GM23338 (cell line): ENCODE measurements around the gene ZNF516. TPM values are rescaled to one million over a fixed set of nuclear protein-coding genes. Genes with fewer than 3 reads are reported as not detected.

Experiments
- ATAC-seq: fragments of 200-7000 bp; cut with Tn5 transposase; 3 replicates; pipeline ENCODE4 v1.9.1; 2020
- DNase-seq: peaks from one replicate; pipeline ENCODE4 v3.0.0-alpha.2; 2015; ENCODE audit warnings: low spot score
- H2AFZ ChIP-seq: fragments of 200-600 bp; sonication (generic); 2 replicates; pipeline ENCODE4 v1.8.0; 2016; ENCODE audit warnings: antibody characterized with exemption, mild to moderate bottlenecking, moderate library complexity
- H3F3A ChIP-seq: fragments of 200-600 bp; sonication (generic); replicated peaks from 2 replicates; pipeline ENCODE4 v1.8.0; 2017; ENCODE audit warnings: antibody characterized with exemption, mixed run types, low read depth
- H3K27ac ChIP-seq: fragments of 200-600 bp; sonication (generic); 2 replicates; pipeline ENCODE4 v1.6.1; 2016; ENCODE audit warnings: low read depth
- H3K27me3 ChIP-seq: fragments of 200-600 bp; sonication (generic); 2 replicates; pipeline ENCODE4 v1.8.0; 2016; ENCODE audit warnings: mild to moderate bottlenecking, mixed run types, moderate library complexity; ENCODE audit not compliant: insufficient read depth
- H3K36me3 ChIP-seq: fragments of 200-600 bp; sonication (generic); 2 replicates; pipeline ENCODE4 v1.8.0; 2016; ENCODE audit warnings: mild to moderate bottlenecking; ENCODE audit not compliant: insufficient read depth
- H3K4me1 ChIP-seq: fragments of 200-600 bp; sonication (generic); 2 replicates; pipeline ENCODE4 v1.8.0; 2016; ENCODE audit warnings: mild to moderate bottlenecking, moderate library complexity; ENCODE audit not compliant: insufficient read depth
- H3K4me2 ChIP-seq: fragments of 200-600 bp; sonication (generic); 2 replicates; pipeline ENCODE4 v1.7.1; 2017; ENCODE audit warnings: mixed run types
- H3K4me3 ChIP-seq: fragments of 200-600 bp; sonication (generic); 2 replicates; pipeline ENCODE4 v1.6.1; 2016; ENCODE audit warnings: mixed run types
- H3K79me2 ChIP-seq: fragments of 200-600 bp; sonication (generic); replicated peaks from 2 replicates; pipeline ENCODE4 v1.8.0; 2017; ENCODE audit warnings: mild to moderate bottlenecking; ENCODE audit not compliant: insufficient read depth
- H3K9me2 ChIP-seq: fragments of 200-600 bp; sonication (generic); 2 replicates; pipeline ENCODE4 v1.8.0; 2017; ENCODE audit not compliant: insufficient read depth
- H4K20me1 ChIP-seq: fragments of 200-600 bp; sonication (generic); replicated peaks from 2 replicates; pipeline ENCODE4 v1.8.0; 2017; ENCODE audit warnings: mild to moderate bottlenecking; ENCODE audit not compliant: insufficient read depth
- H3K27ac Mint-ChIP-seq: 2 replicates; pipeline ENCODE4 v1.8.0; 2020; ENCODE audit warnings: inconsistent platforms, mild to moderate bottlenecking, moderate library complexity, mixed read lengths
- H3K27me3 Mint-ChIP-seq: 3 replicates; pipeline ENCODE4 v1.8.0; 2022; ENCODE audit warnings: low read depth, mild to moderate bottlenecking, moderate library complexity, mixed read lengths, inconsistent platforms; ENCODE audit not compliant: insufficient read depth, poor library complexity
- H3K36me3 Mint-ChIP-seq: 3 replicates; pipeline ENCODE4 v1.8.0; 2021; ENCODE audit warnings: low read depth, mild to moderate bottlenecking, inconsistent platforms, moderate library complexity, mixed read lengths
- H3K4me1 Mint-ChIP-seq: 3 replicates; pipeline ENCODE4 v1.8.0; 2020; ENCODE audit warnings: mild to moderate bottlenecking, inconsistent platforms, mixed read lengths
- H3K4me3 Mint-ChIP-seq: 3 replicates; pipeline ENCODE4 v1.8.0; 2021; ENCODE audit warnings: moderate library complexity, mild to moderate bottlenecking, inconsistent platforms, mixed read lengths
- H3K9me3 Mint-ChIP-seq: 3 replicates; pipeline ENCODE4 v1.8.0; 2020; ENCODE audit warnings: moderate library complexity, mild to moderate bottlenecking, inconsistent platforms, mixed read lengths
- CREB1 ChIP-seq: fragments of 250-450 bp; sonication (Bioruptor Pico); IDR thresholded peaks from 2 replicates; pipeline ENCODE4 v1.5.0; 2020; ENCODE audit warnings: low read depth, mild to moderate bottlenecking, moderate library complexity
- EZH2 ChIP-seq: fragments of 200-600 bp; sonication (generic); IDR thresholded peaks from one replicate; pipeline ENCODE4 v1.8.0; 2017; ENCODE audit warnings: antibody characterized with exemption, mild to moderate bottlenecking, low read depth; ENCODE audit not compliant: unreplicated experiment
- EZH2phosphoT487 ChIP-seq: fragments of 200-600 bp; sonication (generic); IDR thresholded peaks from one replicate; pipeline ENCODE4 v1.8.1; 2018; ENCODE audit warnings: antibody characterized with exemption; ENCODE audit not compliant: unreplicated experiment
- JUNB ChIP-seq: IDR thresholded peaks from one replicate; pipeline ENCODE4 v1.6.1; 2016; ENCODE audit warnings: antibody characterized with exemption; ENCODE audit not compliant: unreplicated experiment
- NANOG ChIP-seq: IDR thresholded peaks from 2 replicates; pipeline ENCODE4 v1.6.1; 2016; ENCODE audit warnings: antibody characterized with exemption, borderline replicate concordance
- POLR2AphosphoS5 ChIP-seq: IDR thresholded peaks from 2 replicates; pipeline ENCODE4 v1.6.1; 2016; ENCODE audit warnings: antibody characterized with exemption, low read depth
- STAT1 ChIP-seq: IDR thresholded peaks from one replicate; pipeline ENCODE4 v1.6.1; 2016; ENCODE audit warnings: antibody characterized with exemption; ENCODE audit not compliant: unreplicated experiment
- ZNF114 ChIP-seq: fragments of 250-450 bp; sonication (Bioruptor Pico); IDR thresholded peaks from 2 replicates; pipeline ENCODE4 v1.5.0; 2020; ENCODE audit warnings: mild to moderate bottlenecking, moderate library complexity
- ZNF331 ChIP-seq: fragments of 250-450 bp; sonication (Bioruptor Pico); IDR thresholded peaks from 2 replicates; pipeline ENCODE4 v1.5.0; 2020; ENCODE audit warnings: low read depth, mild to moderate bottlenecking, moderate library complexity
- polyA plus RNA-seq: library from polyadenylated mRNA; unstranded; fragments of >200 nt; fragmentation: Nextera tagmentation; extraction: Ambion mirVana; gene quantifications from 2 replicates; pipeline ENCODE4 v1.2.1, GENCODE V29; 2016
- total RNA-seq: library from RNA; depleted of rRNA; stranded (reverse); fragments of >200 nt; shearing (Covaris generic); gene quantifications from 2 replicates; pipeline ENCODE4 v1.2.3, GENCODE V29; 2014
- TF ChIP-seq, protein P1 (sequence below): IDR thresholded peaks from 2 replicates; pipeline ENCODE4 v1.6.1; 2016; ENCODE audit warnings: antibody characterized with exemption
- TF ChIP-seq, protein P2 (sequence below): IDR thresholded peaks from one replicate; pipeline ENCODE4 v1.6.1; 2018; ENCODE audit warnings: antibody characterized with exemption; ENCODE audit not compliant: unreplicated experiment
- TF ChIP-seq, protein P3 (sequence below), 2 experiments: fragments of 200-600 bp in 1 of 2; sonication (generic) in 1 of 2; conservative IDR thresholded peaks; 2 replicates each; pipeline versions ENCODE4 v1.5.1 to v1.6.1; 2016 to 2017; ENCODE audit warnings: antibody characterized with exemption in 2 of 2, low read depth in 2 of 2, mild to moderate bottlenecking in 2 of 2, moderate library complexity in 1 of 2
- TF ChIP-seq, protein P4 (sequence below): fragments of 250-450 bp; sonication (Bioruptor Pico); IDR thresholded peaks from 2 replicates; pipeline ENCODE4 v1.5.0; 2020; ENCODE audit warnings: mild to moderate bottlenecking, moderate library complexity

ZNF516 gene
- total and polyA plus RNA-seq, 2 experiments from 2014 or later, result 11.9 to 24.2 TPM

DNA sequence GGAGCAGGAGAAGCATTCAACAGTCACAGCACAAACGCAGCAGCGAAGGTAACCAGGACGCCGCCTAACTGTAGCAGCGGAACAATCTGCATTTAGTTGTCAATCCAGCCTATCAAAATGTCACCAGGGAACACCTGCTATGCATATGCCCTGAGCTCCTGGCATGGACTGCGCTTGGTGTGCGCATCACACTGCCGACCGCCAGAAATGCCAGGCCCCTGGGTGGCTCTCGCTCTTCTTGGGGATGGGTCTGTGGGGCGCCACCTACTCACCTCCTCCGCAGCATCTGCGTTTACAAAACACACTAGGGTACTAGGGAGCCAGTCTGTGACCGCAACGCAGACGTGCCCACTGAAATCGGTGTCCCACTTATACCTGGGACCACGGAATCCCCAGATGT lies 31.7 kb downstream of the ZNF516 start:
- Histone ChIP-seq H2AFZ (no peak overlapping the region), H3K4me1 (no peaks in the 10 kb centered on the region), H3K4me2 (no peak overlapping the region), H3K27me3 (no peaks in the 10 kb centered on the region), H3F3A (no peaks in the 10 kb centered on the region), H3K9me2 (no peaks in the 10 kb centered on the region), H3K36me3 (no peaks in the 10 kb centered on the region), H4K20me1 (peaks cover under 1% of the 10 kb centered on the region; the same call in 1 of the 2 replicates), H3K4me3 (no peak overlapping the region), H3K79me2 (no peaks in the 10 kb centered on the region; the same call in 1 of the 2 replicates), H3K27ac (no peak overlapping the region)
- no peak for ATAC-seq
- Mint-ChIP-seq H3K9me3 (no peaks in the 10 kb centered on the region), H3K27me3 (peaks cover 15% of the 10 kb centered on the region), H3K4me1 (peaks cover 18% of the 10 kb centered on the region), H3K27ac (no peak overlapping the region), H3K36me3 (peaks cover 5% of the 10 kb centered on the region), H3K4me3 (no peak overlapping the region)
- no peak for DNase-seq
- TF ChIP-seq, protein P1, sequence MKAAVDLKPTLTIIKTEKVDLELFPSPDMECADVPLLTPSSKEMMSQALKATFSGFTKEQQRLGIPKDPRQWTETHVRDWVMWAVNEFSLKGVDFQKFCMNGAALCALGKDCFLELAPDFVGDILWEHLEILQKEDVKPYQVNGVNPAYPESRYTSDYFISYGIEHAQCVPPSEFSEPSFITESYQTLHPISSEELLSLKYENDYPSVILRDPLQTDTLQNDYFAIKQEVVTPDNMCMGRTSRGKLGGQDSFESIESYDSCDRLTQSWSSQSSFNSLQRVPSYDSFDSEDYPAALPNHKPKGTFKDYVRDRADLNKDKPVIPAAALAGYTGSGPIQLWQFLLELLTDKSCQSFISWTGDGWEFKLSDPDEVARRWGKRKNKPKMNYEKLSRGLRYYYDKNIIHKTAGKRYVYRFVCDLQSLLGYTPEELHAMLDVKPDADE, result no peak
- TF ChIP-seq NANOG, result no peak
- TF ChIP-seq, protein P2, sequence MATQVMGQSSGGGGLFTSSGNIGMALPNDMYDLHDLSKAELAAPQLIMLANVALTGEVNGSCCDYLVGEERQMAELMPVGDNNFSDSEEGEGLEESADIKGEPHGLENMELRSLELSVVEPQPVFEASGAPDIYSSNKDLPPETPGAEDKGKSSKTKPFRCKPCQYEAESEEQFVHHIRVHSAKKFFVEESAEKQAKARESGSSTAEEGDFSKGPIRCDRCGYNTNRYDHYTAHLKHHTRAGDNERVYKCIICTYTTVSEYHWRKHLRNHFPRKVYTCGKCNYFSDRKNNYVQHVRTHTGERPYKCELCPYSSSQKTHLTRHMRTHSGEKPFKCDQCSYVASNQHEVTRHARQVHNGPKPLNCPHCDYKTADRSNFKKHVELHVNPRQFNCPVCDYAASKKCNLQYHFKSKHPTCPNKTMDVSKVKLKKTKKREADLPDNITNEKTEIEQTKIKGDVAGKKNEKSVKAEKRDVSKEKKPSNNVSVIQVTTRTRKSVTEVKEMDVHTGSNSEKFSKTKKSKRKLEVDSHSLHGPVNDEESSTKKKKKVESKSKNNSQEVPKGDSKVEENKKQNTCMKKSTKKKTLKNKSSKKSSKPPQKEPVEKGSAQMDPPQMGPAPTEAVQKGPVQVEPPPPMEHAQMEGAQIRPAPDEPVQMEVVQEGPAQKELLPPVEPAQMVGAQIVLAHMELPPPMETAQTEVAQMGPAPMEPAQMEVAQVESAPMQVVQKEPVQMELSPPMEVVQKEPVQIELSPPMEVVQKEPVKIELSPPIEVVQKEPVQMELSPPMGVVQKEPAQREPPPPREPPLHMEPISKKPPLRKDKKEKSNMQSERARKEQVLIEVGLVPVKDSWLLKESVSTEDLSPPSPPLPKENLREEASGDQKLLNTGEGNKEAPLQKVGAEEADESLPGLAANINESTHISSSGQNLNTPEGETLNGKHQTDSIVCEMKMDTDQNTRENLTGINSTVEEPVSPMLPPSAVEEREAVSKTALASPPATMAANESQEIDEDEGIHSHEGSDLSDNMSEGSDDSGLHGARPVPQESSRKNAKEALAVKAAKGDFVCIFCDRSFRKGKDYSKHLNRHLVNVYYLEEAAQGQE, result no peak
- no peak for TF ChIP-seq ZNF331 (CRISPR knock-in tag)
- no peak for TF ChIP-seq POLR2AphosphoS5
- no peak for TF ChIP-seq CREB1
- TF ChIP-seq, protein P3, sequence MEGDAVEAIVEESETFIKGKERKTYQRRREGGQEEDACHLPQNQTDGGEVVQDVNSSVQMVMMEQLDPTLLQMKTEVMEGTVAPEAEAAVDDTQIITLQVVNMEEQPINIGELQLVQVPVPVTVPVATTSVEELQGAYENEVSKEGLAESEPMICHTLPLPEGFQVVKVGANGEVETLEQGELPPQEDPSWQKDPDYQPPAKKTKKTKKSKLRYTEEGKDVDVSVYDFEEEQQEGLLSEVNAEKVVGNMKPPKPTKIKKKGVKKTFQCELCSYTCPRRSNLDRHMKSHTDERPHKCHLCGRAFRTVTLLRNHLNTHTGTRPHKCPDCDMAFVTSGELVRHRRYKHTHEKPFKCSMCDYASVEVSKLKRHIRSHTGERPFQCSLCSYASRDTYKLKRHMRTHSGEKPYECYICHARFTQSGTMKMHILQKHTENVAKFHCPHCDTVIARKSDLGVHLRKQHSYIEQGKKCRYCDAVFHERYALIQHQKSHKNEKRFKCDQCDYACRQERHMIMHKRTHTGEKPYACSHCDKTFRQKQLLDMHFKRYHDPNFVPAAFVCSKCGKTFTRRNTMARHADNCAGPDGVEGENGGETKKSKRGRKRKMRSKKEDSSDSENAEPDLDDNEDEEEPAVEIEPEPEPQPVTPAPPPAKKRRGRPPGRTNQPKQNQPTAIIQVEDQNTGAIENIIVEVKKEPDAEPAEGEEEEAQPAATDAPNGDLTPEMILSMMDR (conservative IDR thresholded peaks at IDR 0.05; ENCODE audit: low read depth in 2 of 2), result no peak
- no peak for TF ChIP-seq EZH2phosphoT487
- TF ChIP-seq STAT1, result no peak
- no peak for TF ChIP-seq ZNF114 (CRISPR knock-in tag)
- TF ChIP-seq JUNB, result no peak
- no peak for TF ChIP-seq EZH2
- TF ChIP-seq, protein P4, sequence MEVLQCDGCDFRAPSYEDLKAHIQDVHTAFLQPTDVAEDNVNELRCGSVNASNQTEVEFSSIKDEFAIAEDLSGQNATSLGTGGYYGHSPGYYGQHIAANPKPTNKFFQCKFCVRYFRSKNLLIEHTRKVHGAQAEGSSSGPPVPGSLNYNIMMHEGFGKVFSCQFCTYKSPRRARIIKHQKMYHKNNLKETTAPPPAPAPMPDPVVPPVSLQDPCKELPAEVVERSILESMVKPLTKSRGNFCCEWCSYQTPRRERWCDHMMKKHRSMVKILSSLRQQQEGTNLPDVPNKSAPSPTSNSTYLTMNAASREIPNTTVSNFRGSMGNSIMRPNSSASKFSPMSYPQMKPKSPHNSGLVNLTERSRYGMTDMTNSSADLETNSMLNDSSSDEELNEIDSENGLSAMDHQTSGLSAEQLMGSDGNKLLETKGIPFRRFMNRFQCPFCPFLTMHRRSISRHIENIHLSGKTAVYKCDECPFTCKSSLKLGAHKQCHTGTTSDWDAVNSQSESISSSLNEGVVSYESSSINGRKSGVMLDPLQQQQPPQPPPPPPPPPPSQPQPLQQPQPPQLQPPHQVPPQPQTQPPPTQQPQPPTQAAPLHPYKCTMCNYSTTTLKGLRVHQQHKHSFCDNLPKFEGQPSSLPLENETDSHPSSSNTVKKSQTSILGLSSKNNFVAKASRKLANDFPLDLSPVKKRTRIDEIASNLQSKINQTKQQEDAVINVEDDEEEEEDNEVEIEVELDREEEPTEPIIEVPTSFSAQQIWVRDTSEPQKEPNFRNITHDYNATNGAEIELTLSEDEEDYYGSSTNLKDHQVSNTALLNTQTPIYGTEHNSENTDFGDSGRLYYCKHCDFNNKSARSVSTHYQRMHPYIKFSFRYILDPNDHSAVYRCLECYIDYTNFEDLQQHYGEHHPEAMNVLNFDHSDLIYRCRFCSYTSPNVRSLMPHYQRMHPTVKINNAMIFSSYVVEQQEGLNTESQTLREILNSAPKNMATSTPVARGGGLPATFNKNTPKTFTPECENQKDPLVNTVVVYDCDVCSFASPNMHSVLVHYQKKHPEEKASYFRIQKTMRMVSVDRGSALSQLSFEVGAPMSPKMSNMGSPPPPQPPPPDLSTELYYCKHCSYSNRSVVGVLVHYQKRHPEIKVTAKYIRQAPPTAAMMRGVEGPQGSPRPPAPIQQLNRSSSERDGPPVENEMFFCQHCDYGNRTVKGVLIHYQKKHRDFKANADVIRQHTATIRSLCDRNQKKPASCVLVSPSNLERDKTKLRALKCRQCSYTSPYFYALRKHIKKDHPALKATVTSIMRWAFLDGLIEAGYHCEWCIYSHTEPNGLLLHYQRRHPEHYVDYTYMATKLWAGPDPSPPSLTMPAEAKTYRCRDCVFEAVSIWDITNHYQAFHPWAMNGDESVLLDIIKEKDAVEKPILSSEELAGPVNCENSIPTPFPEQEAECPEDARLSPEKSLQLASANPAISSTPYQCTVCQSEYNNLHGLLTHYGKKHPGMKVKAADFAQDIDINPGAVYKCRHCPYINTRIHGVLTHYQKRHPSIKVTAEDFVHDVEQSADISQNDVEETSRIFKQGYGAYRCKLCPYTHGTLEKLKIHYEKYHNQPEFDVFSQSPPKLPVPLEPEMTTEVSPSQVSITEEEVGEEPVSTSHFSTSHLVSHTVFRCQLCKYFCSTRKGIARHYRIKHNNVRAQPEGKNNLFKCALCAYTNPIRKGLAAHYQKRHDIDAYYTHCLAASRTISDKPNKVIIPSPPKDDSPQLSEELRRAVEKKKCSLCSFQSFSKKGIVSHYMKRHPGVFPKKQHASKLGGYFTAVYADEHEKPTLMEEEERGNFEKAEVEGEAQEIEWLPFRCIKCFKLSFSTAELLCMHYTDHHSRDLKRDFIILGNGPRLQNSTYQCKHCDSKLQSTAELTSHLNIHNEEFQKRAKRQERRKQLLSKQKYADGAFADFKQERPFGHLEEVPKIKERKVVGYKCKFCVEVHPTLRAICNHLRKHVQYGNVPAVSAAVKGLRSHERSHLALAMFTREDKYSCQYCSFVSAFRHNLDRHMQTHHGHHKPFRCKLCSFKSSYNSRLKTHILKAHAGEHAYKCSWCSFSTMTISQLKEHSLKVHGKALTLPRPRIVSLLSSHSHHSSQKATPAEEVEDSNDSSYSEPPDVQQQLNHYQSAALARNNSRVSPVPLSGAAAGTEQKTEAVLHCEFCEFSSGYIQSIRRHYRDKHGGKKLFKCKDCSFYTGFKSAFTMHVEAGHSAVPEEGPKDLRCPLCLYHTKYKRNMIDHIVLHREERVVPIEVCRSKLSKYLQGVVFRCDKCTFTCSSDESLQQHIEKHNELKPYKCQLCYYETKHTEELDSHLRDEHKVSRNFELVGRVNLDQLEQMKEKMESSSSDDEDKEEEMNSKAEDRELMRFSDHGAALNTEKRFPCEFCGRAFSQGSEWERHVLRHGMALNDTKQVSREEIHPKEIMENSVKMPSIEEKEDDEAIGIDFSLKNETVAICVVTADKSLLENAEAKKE (CRISPR knock-in tag), result no peak
